Neuron (in vitro differentiated cells): ENCODE results near the gene DSCAM.

Experiments used
- H2AFZ ChIP-seq: one replicate; pipeline ENCODE4 v1.6.1; 2013; ENCODE audit warnings: low read depth, mild to moderate bottlenecking, inconsistent platforms, low read length, moderate library complexity
- H3K27me3 ChIP-seq: one replicate; pipeline ENCODE4 v1.6.1; 2013; ENCODE audit warnings: low read length; ENCODE audit not compliant: insufficient read depth
- H3K36me3 ChIP-seq: one replicate; pipeline ENCODE4 v1.6.1; 2013; ENCODE audit warnings: low read length; ENCODE audit not compliant: insufficient read depth
- H3K4me1 ChIP-seq: one replicate; pipeline ENCODE4 v1.6.1; 2013; ENCODE audit warnings: low read length; ENCODE audit not compliant: insufficient read depth
- H3K4me3 ChIP-seq: 2 replicates; pipeline ENCODE4 v1.5.1; 2013; ENCODE audit warnings: mild to moderate bottlenecking, low read length, moderate library complexity
- H3K9me3 ChIP-seq: one replicate; pipeline ENCODE4 v1.6.1; 2013; ENCODE audit warnings: low read length

Gene DSCAM

GRCh38 chr21:40393066-40393465 lies 453.9 kb downstream of the DSCAM start:
- Histone ChIP-seq H3K27me3 (no peaks in the 10 kb centered on the region), H3K4me1 (no peaks in the 10 kb centered on the region), H3K36me3 (no peaks in the 10 kb centered on the region), H3K9me3 (no peaks in the 10 kb centered on the region), H2AFZ (no peak overlapping the region), H3K4me3 (no peak overlapping the region)

GRCh38 chr21:40388046-40388445 lies 458.9 kb downstream of the DSCAM start:
- no peaks in the 10 kb centered on the region for H3K9me3 ChIP-seq
- H3K4me3 ChIP-seq = no peak overlapping the region
- no peaks in the 10 kb centered on the region for H3K27me3 ChIP-seq
- no peaks in the 10 kb centered on the region for H3K4me1 ChIP-seq
- no peak overlapping the region for H2AFZ ChIP-seq
- no peaks in the 10 kb centered on the region for H3K36me3 ChIP-seq

GRCh38 chr21:40386981-40387747 lies 459.8 kb downstream of the DSCAM start:
- Histone ChIP-seq H3K27me3 (no peaks in the 10 kb centered on the region), H3K36me3 (no peaks in the 10 kb centered on the region), H3K4me1 (no peaks in the 10 kb centered on the region), H2AFZ (no peak overlapping the region), H3K4me3 (no peak overlapping the region), H3K9me3 (no peaks in the 10 kb centered on the region)

GRCh38 chr21:40386294-40386911 lies 460.6 kb downstream of the DSCAM start:
- Histone ChIP-seq H3K36me3 (no peaks in the 10 kb centered on the region), H2AFZ (no peak overlapping the region), H3K4me1 (no peaks in the 10 kb centered on the region), H3K27me3 (no peaks in the 10 kb centered on the region), H3K4me3 (no peak overlapping the region), H3K9me3 (no peaks in the 10 kb centered on the region)

GRCh38 chr21:40385883-40386282 lies 461.1 kb downstream of the DSCAM start:
- H2AFZ ChIP-seq = no peak overlapping the region
- no peaks in the 10 kb centered on the region for H3K36me3 ChIP-seq
- no peaks in the 10 kb centered on the region for H3K9me3 ChIP-seq
- no peaks in the 10 kb centered on the region for H3K27me3 ChIP-seq
- H3K4me1 ChIP-seq = no peaks in the 10 kb centered on the region
- H3K4me3 ChIP-seq = no peak overlapping the region

GRCh38 chr21:40383951-40384350 lies 463.0 kb downstream of the DSCAM start:
- H2AFZ ChIP-seq = no peak overlapping the region
- no peaks in the 10 kb centered on the region for H3K36me3 ChIP-seq
- H3K4me3 ChIP-seq = no peak overlapping the region
- no peaks in the 10 kb centered on the region for H3K4me1 ChIP-seq
- H3K27me3 ChIP-seq = no peaks in the 10 kb centered on the region
- H3K9me3 ChIP-seq = no peaks in the 10 kb centered on the region

GRCh38 chr21:40381111-40381510 lies 465.8 kb downstream of the DSCAM start:
- Histone ChIP-seq H3K27me3 (no peaks in the 10 kb centered on the region), H3K4me3 (no peak overlapping the region), H3K36me3 (no peaks in the 10 kb centered on the region), H3K4me1 (no peaks in the 10 kb centered on the region), H3K9me3 (no peaks in the 10 kb centered on the region), H2AFZ (no peak overlapping the region)

GRCh38 chr21:40379881-40380810 lies 466.8 kb downstream of the DSCAM start:
- H3K9me3 ChIP-seq = no peaks in the 10 kb centered on the region
- no peak overlapping the region for H3K4me3 ChIP-seq
- no peaks in the 10 kb centered on the region for H3K4me1 ChIP-seq
- H2AFZ ChIP-seq = no peak overlapping the region
- H3K36me3 ChIP-seq = no peaks in the 10 kb centered on the region
- no peaks in the 10 kb centered on the region for H3K27me3 ChIP-seq

- H3K27me3 ChIP-seq = no peaks in the 10 kb centered on the region
Observed at GRCh38 chr21:40377135-40377534, 469.8 kb downstream of the DSCAM start.

GRCh38 chr21:40373761-40374160 lies 473.2 kb downstream of the DSCAM start:
- no peaks in the 10 kb centered on the region for H3K4me1 ChIP-seq
- no peaks in the 10 kb centered on the region for H3K27me3 ChIP-seq
- H3K4me3 ChIP-seq = no peak overlapping the region
- H2AFZ ChIP-seq = no peak overlapping the region
- no peaks in the 10 kb centered on the region for H3K36me3 ChIP-seq
- H3K9me3 ChIP-seq = no peaks in the 10 kb centered on the region

More at GRCh38 chr21:40377135-40377534, 469.8 kb downstream of the DSCAM start:
- H3K4me3 ChIP-seq = no peak overlapping the region
- H3K4me1 ChIP-seq = no peaks in the 10 kb centered on the region
- no peaks in the 10 kb centered on the region for H3K36me3 ChIP-seq
- H2AFZ ChIP-seq = no peak overlapping the region
- H3K9me3 ChIP-seq = no peaks in the 10 kb centered on the region

- Histone ChIP-seq H3K4me3 (no peak overlapping the region), H2AFZ (no peak overlapping the region), H3K27me3 (no peaks in the 10 kb centered on the region), H3K4me1 (no peaks in the 10 kb centered on the region), H3K36me3 (no peaks in the 10 kb centered on the region), H3K9me3 (no peaks in the 10 kb centered on the region)
Observed at GRCh38 chr21:40372506-40372905, 474.5 kb downstream of the DSCAM start.

GRCh38 chr21:40371329-40371728 lies 475.6 kb downstream of the DSCAM start:
- no peaks in the 10 kb centered on the region for H3K36me3 ChIP-seq
- H3K9me3 ChIP-seq = no peaks in the 10 kb centered on the region
- no peak overlapping the region for H2AFZ ChIP-seq
- H3K27me3 ChIP-seq = no peaks in the 10 kb centered on the region
- H3K4me3 ChIP-seq = no peak overlapping the region
- no peaks in the 10 kb centered on the region for H3K4me1 ChIP-seq

- no peak overlapping the region for H2AFZ ChIP-seq
- no peaks in the 10 kb centered on the region for H3K36me3 ChIP-seq
- H3K27me3 ChIP-seq = no peaks in the 10 kb centered on the region
- H3K4me1 ChIP-seq = no peaks in the 10 kb centered on the region
- H3K9me3 ChIP-seq = no peaks in the 10 kb centered on the region
- H3K4me3 ChIP-seq = no peak overlapping the region
Observed at GRCh38 chr21:40356644-40357043, 490.3 kb downstream of the DSCAM start.
